Lung (tissue), 12 donors: Measurements from ENCODE around the gene RNF220. TPM values are rescaled to one million over a fixed set of nuclear protein-coding genes. Genes with fewer than 3 reads are reported as not detected.

Source experiments
- ATAC-seq: fragments of 200-7000 bp; cut with Tn5 transposase; one replicate; pipeline ENCODE4 v1.9.1; 2020; ENCODE audit warnings: moderate number of reproducible peaks; ENCODE audit not compliant: insufficient read depth, low FRiP score
- DNase-seq, 3 donors: peaks; one replicate each; pipeline ENCODE4 v3.0.0-alpha.2; 2013 to 2017
- H3K27ac ChIP-seq, 2 donors: one replicate each; pipeline ENCODE4 v1.5.1; 2013; ENCODE audit warnings: mild to moderate bottlenecking in 2 of 2, moderate library complexity in 2 of 2, control low read depth in 1 of 2, inconsistent platforms in 1 of 2, low read depth in 1 of 2, low read length in 1 of 2
- H3K27me3 ChIP-seq, 3 donors: one replicate each; pipeline ENCODE4 v1.5.1; 2013; ENCODE audit warnings: low read length in 2 of 3; ENCODE audit not compliant: control insufficient read depth in 3 of 3, insufficient read depth in 3 of 3
- H3K36me3 ChIP-seq, 4 donors: one replicate each; pipeline ENCODE4 v1.5.1; 2013; ENCODE audit warnings: low read length in 4 of 4, mild to moderate bottlenecking in 1 of 4, moderate library complexity in 1 of 4; ENCODE audit not compliant: control insufficient read depth in 4 of 4, insufficient read depth in 4 of 4
- H3K4me1 ChIP-seq, 5 donors: one replicate each; pipeline ENCODE4 v1.5.1; 2013; ENCODE audit warnings: low read length in 5 of 5, mild to moderate bottlenecking in 2 of 5, moderate library complexity in 1 of 5; ENCODE audit not compliant: control insufficient read depth in 5 of 5, insufficient read depth in 5 of 5
- H3K4me3 ChIP-seq: one replicate; pipeline ENCODE4 v1.5.1; 2013; ENCODE audit warnings: mild to moderate bottlenecking, control low read depth, moderate library complexity
- H3K9ac ChIP-seq, 2 donors: one replicate each; pipeline ENCODE4 v1.5.1; 2013; ENCODE audit warnings: low read length in 2 of 2, control low read depth in 1 of 2; ENCODE audit not compliant: insufficient read depth in 1 of 2
- H3K9me3 ChIP-seq, 4 donors: one replicate each; pipeline ENCODE4 v1.5.1; 2013; ENCODE audit warnings: low read length in 3 of 4, mild to moderate bottlenecking in 1 of 4, moderate library complexity in 1 of 4; ENCODE audit not compliant: control insufficient read depth in 4 of 4, insufficient read depth in 3 of 4
- WGBS, 2 donors: extraction: QIAGEN DNeasy Blood & Tissue Kit; methylation state at CpG; one replicate each; pipeline ENCODE4 v1.1.7; 2013; 5-methylcytosine and 5-hydroxymethylcytosine counted together
- polyA plus RNA-seq, 2 donors: library from polyadenylated mRNA; stranded (reverse); fragments of 200-250 nt; gene quantifications; one replicate each; pipeline ENCODE4 v1.2.1, GENCODE V29; 2013
- total RNA-seq, 2 donors: library from RNA; depleted of rRNA in 1 of 2; stranded (reverse); fragments of >200 nt in 1 of 2; gene quantifications; one replicate each; pipeline ENCODE4 v1.2.1, GENCODE V29; 2014 to 2021
- TF ChIP-seq, protein P1 (sequence below): IDR thresholded peaks from 2 replicates; pipeline ENCODE4 v1.5.1; 2012; ENCODE audit warnings: mild to moderate bottlenecking; ENCODE audit errors: control extremely low read depth, extremely low read depth
- donor health status: control.
- donor health status: control.
- donor health status: Bipolar disorder and iron deficiency.
- donor health status: healthy.
- donor health status: DM: yes; HTN: yes; CAD: no.

RNF220 gene
- total and polyA plus RNA-seq, 4 donors, result 44.9 to 75.8 (median 69.5) TPM

GRCh38 chr1:44642255-44642654 is 237.2 kb downstream of the RNF220 start:
- Histone ChIP-seq H3K27ac (no peak overlapping the region), H3K9ac (no peak overlapping the region), H3K4me3 (no peak overlapping the region), H3K9me3 (no peaks in the 10 kb centered on the region), H3K36me3 (peaks cover 16 to 88% (median 22%) of the 10 kb centered on the region in 4 donors), H3K27me3 (no peaks in the 10 kb centered on the region), H3K4me1 (peaks cover 0 to 28% (median 2%) of the 10 kb centered on the region in 5 donors)
- 96 to 100% methylated on average over 2 of the region's 2 CpGs for WGBS, 2 donors
- DNase-seq (no peak), ATAC-seq (no peak)
- TF ChIP-seq, protein P1, sequence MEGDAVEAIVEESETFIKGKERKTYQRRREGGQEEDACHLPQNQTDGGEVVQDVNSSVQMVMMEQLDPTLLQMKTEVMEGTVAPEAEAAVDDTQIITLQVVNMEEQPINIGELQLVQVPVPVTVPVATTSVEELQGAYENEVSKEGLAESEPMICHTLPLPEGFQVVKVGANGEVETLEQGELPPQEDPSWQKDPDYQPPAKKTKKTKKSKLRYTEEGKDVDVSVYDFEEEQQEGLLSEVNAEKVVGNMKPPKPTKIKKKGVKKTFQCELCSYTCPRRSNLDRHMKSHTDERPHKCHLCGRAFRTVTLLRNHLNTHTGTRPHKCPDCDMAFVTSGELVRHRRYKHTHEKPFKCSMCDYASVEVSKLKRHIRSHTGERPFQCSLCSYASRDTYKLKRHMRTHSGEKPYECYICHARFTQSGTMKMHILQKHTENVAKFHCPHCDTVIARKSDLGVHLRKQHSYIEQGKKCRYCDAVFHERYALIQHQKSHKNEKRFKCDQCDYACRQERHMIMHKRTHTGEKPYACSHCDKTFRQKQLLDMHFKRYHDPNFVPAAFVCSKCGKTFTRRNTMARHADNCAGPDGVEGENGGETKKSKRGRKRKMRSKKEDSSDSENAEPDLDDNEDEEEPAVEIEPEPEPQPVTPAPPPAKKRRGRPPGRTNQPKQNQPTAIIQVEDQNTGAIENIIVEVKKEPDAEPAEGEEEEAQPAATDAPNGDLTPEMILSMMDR, result no peak

DNA sequence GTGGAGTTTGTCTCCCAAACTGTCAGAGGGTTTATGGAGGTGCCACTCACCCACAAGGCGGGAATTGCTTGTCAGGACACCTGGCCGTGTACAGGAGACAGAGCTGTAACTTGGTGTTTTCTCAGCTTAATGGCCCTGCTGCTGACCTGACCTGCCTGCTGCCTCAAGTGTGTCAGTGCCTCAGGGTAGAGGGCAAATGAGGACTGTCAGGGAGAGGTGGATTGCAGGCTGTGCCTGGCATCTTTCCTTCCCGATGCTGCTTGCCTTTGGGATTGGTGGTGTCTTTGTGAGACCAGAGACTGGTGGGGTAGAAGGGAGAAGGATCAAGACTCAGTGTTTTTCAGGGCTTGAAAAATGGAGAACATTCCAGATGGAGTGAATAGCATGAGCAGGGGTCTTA is 237.9 kb downstream of the RNF220 start:
- H3K27ac ChIP-seq, result no peak overlapping the region
- no peaks in the 10 kb centered on the region for H3K27me3 ChIP-seq
- no peaks in the 10 kb centered on the region for H3K9me3 ChIP-seq
- peaks cover 15 to 89% (median 26%) of the 10 kb centered on the region in 4 donors for H3K36me3 ChIP-seq
- TF ChIP-seq, protein P1, result no peak
- no peak overlapping the region for H3K4me3 ChIP-seq
- DNase-seq (no peak), ATAC-seq (no peak)
- no peak overlapping the region for H3K9ac ChIP-seq
- peaks cover 0 to 28% (median 2%) of the 10 kb centered on the region in 5 donors for H3K4me1 ChIP-seq
- 88 to 93% methylated on average over 3 of the region's 3 CpGs for WGBS, 2 donors

DNA sequence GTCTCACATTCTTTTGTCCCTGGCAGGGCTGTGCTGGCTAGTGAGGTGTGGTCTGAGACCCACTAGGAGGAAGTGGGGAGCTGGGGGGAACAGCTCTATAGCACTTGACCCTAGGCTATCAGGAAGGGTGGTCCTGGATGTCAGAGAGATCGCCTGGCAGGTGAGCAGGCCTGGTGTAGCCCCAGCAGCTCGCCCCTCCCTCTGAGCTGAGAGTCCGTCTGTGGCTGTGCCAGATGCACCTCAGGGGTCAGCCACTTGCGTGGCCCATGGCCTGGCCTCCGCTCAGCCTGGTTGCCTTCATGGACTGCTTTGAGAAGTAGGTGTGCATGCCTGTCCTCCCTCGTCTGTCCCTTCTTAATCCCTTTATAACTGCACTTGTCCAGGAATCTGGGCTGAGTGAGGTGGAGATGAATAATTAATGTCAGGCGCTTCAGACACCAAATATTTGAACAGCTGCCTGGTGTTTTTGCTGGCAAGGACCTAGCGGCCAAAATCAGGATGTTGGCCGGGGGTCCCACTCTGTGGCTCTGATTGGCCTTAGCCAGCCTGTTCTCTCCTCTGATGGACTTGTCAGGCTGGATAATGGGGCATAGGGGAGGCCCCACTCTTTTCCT is 238.8 kb downstream of the RNF220 start:
- no peak overlapping the region for H3K9ac ChIP-seq
- H3K27ac ChIP-seq, result no peak overlapping the region
- ATAC-seq (no peak), DNase-seq (no peak)
- no peaks in the 10 kb centered on the region for H3K27me3 ChIP-seq
- H3K4me1 ChIP-seq, result peaks cover 0 to 28% (median 0%) of the 10 kb centered on the region in 5 donors
- no peak overlapping the region for H3K4me3 ChIP-seq
- TF ChIP-seq, protein P1, result no peak
- H3K36me3 ChIP-seq, result peaks cover 15 to 88% (median 26%) of the 10 kb centered on the region in 4 donors
- H3K9me3 ChIP-seq, result no peaks in the 10 kb centered on the region
- 76 to 87% methylated on average over 9 of the region's 9 CpGs for WGBS, 2 donors

DNA sequence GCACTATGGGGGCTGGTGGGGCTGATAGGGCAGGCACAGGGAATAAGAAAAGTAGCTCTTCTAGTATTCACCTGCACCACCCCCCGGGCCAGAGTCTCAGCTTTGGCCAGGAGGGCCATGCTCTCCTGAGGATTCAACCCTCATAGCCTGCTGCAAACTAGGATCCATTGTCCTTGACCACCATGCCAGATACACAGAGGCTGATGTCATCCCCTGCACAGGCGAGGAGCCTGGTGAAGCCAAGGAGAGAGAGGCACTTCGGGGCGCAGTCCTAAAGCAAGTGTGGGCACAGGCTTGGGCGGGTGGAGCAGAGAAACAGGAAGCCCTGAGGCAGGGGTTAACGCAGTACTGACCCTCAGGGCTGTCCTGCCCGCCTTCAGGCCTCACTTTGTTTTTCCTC is 239.8 kb downstream of the RNF220 start:
- TF ChIP-seq, protein P1, result no peak
- H3K4me3 ChIP-seq, result no peak overlapping the region
- peaks cover 18 to 92% (median 28%) of the 10 kb centered on the region in 4 donors for H3K36me3 ChIP-seq
- H3K9me3 ChIP-seq, result no peaks in the 10 kb centered on the region
- ATAC-seq (no peak), DNase-seq (no peak)
- H3K9ac ChIP-seq, result no peak overlapping the region
- peaks cover 0 to 24% (median 0%) of the 10 kb centered on the region in 5 donors for H3K4me1 ChIP-seq
- H3K27ac ChIP-seq, result no peak overlapping the region
- no peaks in the 10 kb centered on the region for H3K27me3 ChIP-seq
- WGBS, 2 donors, result 93 to 94% methylated on average over 7 of the region's 7 CpGs
